ENCODE data around the gene POM121C. TPM values are rescaled to one million over a fixed set of nuclear protein-coding genes. Genes with fewer than 3 reads are reported as not detected.
A peak's percentile ranks its signal among the peaks of the same experiment; 100 is the strongest.
"Not testable (repeated sequence)": the region's sequence is repeated elsewhere in the genome, so short reads cannot be mapped to it uniquely, and the experiment has no call there.

Gene POM121C
- total RNA-seq, 1 experiment from 2014 or later = 72.7 TPM

DNA sequence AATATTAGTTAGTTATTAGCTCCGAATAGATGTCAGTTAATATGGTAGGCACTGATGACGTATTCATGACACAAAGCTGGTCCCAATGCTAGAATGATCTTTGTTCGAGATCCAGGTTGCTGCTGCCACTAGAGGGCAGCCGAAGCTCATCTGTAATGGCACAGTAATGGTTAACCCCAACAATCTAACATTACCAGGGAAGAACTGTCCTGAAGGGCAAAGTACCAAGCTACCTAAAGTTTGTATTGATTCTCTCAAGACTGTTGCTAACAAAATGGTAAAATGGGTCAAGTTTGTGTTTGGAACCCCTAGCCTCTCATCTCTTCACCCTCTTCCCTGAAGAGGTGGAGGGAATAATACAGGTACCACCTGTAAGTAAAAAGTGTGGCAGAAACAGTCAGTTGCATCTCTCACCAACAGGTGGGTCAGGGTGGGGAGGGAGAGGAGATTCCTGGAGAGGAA is 33.6 kb downstream of the POM121C start:
- H3K9me3 ChIP-seq (ENCODE audit: control insufficient read depth, low read depth, low read length); H3K23ac ChIP-seq (ENCODE audit: insufficient read length, low read depth, low read length); H3K9me3 Mint-ChIP-seq; H3T11ph ChIP-seq (ENCODE audit: low read length); H4K20me1 ChIP-seq (ENCODE audit: control insufficient read depth, insufficient read depth, insufficient read length); H4K5ac ChIP-seq (ENCODE audit: insufficient read length, low read depth, low read length); H2BK12ac ChIP-seq (ENCODE audit: insufficient read length, low read depth, low read length); H3K18ac ChIP-seq (ENCODE audit: insufficient read length, low read depth, low read length); H4K91ac ChIP-seq (ENCODE audit: insufficient read length, low read depth, low read length); H3K79me2 ChIP-seq (ENCODE audit: insufficient read depth, low read length); H2BK5ac ChIP-seq (ENCODE audit: insufficient read length, low read length); H3K27ac Mint-ChIP-seq; H3K14ac ChIP-seq (ENCODE audit: insufficient read depth, low read length); H3K27ac ChIP-seq (ENCODE audit: insufficient read length, low read depth, low read length); H3K56ac ChIP-seq (ENCODE audit: insufficient read length, low read depth, low read length); H3K79me1 ChIP-seq (ENCODE audit: insufficient read depth, low read depth, low read length, poor library complexity, severe bottlenecking); H2BK20ac ChIP-seq (ENCODE audit: low read depth, low read length, poor library complexity, severe bottlenecking); H2AK5ac ChIP-seq (ENCODE audit: insufficient read length, low read length); H3K4me3 Mint-ChIP-seq; DNase-seq; H2BK120ac ChIP-seq (ENCODE audit: low read depth, low read length, poor library complexity, severe bottlenecking); H3K23me2 ChIP-seq (ENCODE audit: insufficient read length, low read depth, low read length, poor library complexity, severe bottlenecking); H3K4me1 ChIP-seq (ENCODE audit: insufficient read depth, low read length); H3K9ac ChIP-seq (ENCODE audit: extremely low read depth, insufficient read length, low read length); H3K4ac ChIP-seq (ENCODE audit: low read depth, low read length); H3K27me3 ChIP-seq (ENCODE audit: insufficient read depth, low read length); H4K8ac ChIP-seq (replicated peaks; ENCODE audit: insufficient read length, low read depth, low read length); H3K4me1 Mint-ChIP-seq; H3K27me3 Mint-ChIP-seq (ENCODE audit: low read depth); H2BK15ac ChIP-seq (ENCODE audit: low read depth, low read length); H2AFZ ChIP-seq (ENCODE audit: low read length); H3K4me2 ChIP-seq (ENCODE audit: insufficient read depth, insufficient read length, low read length): not testable (repeated sequence)
- WGBS (ENCODE audit: extremely low coverage, insufficient read length, low lambda C conversion rate) = no CpG with 5 or more reads among the region's 4 CpGs
- TF ChIP-seq CTCF (conservative IDR thresholded peaks at IDR 0.05) = peak; percentile 68
- H3K36me3 Mint-ChIP-seq (ENCODE audit: insufficient read depth in 1 of 3, low read depth in 3 of 3) = peaks cover 0 to 10% (median 9%) of the 10 kb centered on the region in 3 experiments; a peak in 4 of 7 replicates

- not testable (repeated sequence) for H4K91ac ChIP-seq (ENCODE audit: insufficient read length, low read depth, low read length)
These were observed 36.2 kb downstream of the POM121C start for GRCh38 chr7:75449946-75450345.

More at GRCh38 chr7:75449946-75450345, 36.2 kb downstream of the POM121C start:
- not testable (repeated sequence) for H3K4ac ChIP-seq (ENCODE audit: low read depth, low read length); H3K14ac ChIP-seq (ENCODE audit: insufficient read depth, low read length); DNase-seq; H3K56ac ChIP-seq (ENCODE audit: insufficient read length, low read depth, low read length); H4K20me1 ChIP-seq (ENCODE audit: control insufficient read depth, insufficient read depth, insufficient read length); H2BK12ac ChIP-seq (ENCODE audit: insufficient read length, low read depth, low read length); H3K18ac ChIP-seq (ENCODE audit: insufficient read length, low read depth, low read length); H2BK20ac ChIP-seq (ENCODE audit: low read depth, low read length, poor library complexity, severe bottlenecking); H3K9me3 ChIP-seq (ENCODE audit: control insufficient read depth, low read depth, low read length); H3K79me1 ChIP-seq (ENCODE audit: insufficient read depth, low read depth, low read length, poor library complexity, severe bottlenecking); H3K4me3 Mint-ChIP-seq; H2AK5ac ChIP-seq (ENCODE audit: insufficient read length, low read length); H3K79me2 ChIP-seq (ENCODE audit: insufficient read depth, low read length); H3K4me1 ChIP-seq (ENCODE audit: insufficient read depth, low read length); H3K9ac ChIP-seq (ENCODE audit: extremely low read depth, insufficient read length, low read length); H4K8ac ChIP-seq (replicated peaks; ENCODE audit: insufficient read length, low read depth, low read length); H2BK120ac ChIP-seq (ENCODE audit: low read depth, low read length, poor library complexity, severe bottlenecking); H3K23me2 ChIP-seq (ENCODE audit: insufficient read length, low read depth, low read length, poor library complexity, severe bottlenecking); H3K4me2 ChIP-seq (ENCODE audit: insufficient read depth, insufficient read length, low read length); H4K5ac ChIP-seq (ENCODE audit: insufficient read length, low read depth, low read length); H3K27ac ChIP-seq (ENCODE audit: insufficient read length, low read depth, low read length); H3K4me1 Mint-ChIP-seq; H3K9me3 Mint-ChIP-seq; H3K27me3 ChIP-seq (ENCODE audit: insufficient read depth, low read length); H3K27me3 Mint-ChIP-seq (ENCODE audit: low read depth); H3K23ac ChIP-seq (ENCODE audit: insufficient read length, low read depth, low read length); H2BK15ac ChIP-seq (ENCODE audit: low read depth, low read length); H2AFZ ChIP-seq (ENCODE audit: low read length); H3T11ph ChIP-seq (ENCODE audit: low read length); H2BK5ac ChIP-seq (ENCODE audit: insufficient read length, low read length); H3K27ac Mint-ChIP-seq
- no CpG with 5 or more reads among the region's 5 CpGs for WGBS (ENCODE audit: extremely low coverage, insufficient read length, low lambda C conversion rate)
- H3K36me3 Mint-ChIP-seq (ENCODE audit: insufficient read depth in 1 of 3, low read depth in 3 of 3) = peaks cover 0 to 10% (median 8%) of the 10 kb centered on the region in 3 experiments; a peak in 3 of 7 replicates

Data from H9 (cell line).